Naive thymus-derived CD8-positive, alpha-beta T cell (primary cell): ENCODE results near the gene ST8SIA6. TPM values are rescaled to one million over a fixed set of nuclear protein-coding genes. Genes with fewer than 3 reads are reported as not detected.
A peak's percentile ranks its signal among the peaks of the same experiment; 100 is the strongest.
"Not testable (repeated sequence)": the region's sequence is repeated elsewhere in the genome, so short reads cannot be mapped to it uniquely, and the experiment has no call there.

ENCODE experiments used
- ATAC-seq, 2 donors: fragments of 150-1000 bp; cut with Tn5 transposase in 1 of 2; sonication (Bioruptor Pico), chemical (Tn5 transposase) in 1 of 2; 1 replicate in 1 of 2; 2 replicates in 1 of 2; pipeline ENCODE4 v1.10.0; 2021; ENCODE audit warnings: mild to moderate bottlenecking in 2 of 2, moderate library complexity in 2 of 2
- POLR2A ChIA-PET: fragments of 350-600 bp; sonication (Branson Sonifier 250); formaldehyde crosslinking; loops from one replicate; lab custom pipeline; 2021; ENCODE audit warnings: antibody characterized with exemption; lab: Charles Lee
- DNase-seq, 10 donors: peaks; one replicate each; pipeline versions ENCODE4 v3.0.0 to v3.0.0-alpha.2; 2020 to 2022
- H3K27ac Mint-ChIP-seq, 10 donors: one replicate each; pipeline ENCODE4 v1.8.0; 2020 to 2022; ENCODE audit warnings: mild to moderate bottlenecking in 10 of 10, mixed read lengths in 10 of 10, moderate library complexity in 4 of 10, inconsistent platforms in 1 of 10
- H3K27me3 Mint-ChIP-seq, 5 donors: one replicate each; pipeline ENCODE4 v1.8.0; 2021 to 2022; ENCODE audit warnings: mixed read lengths in 5 of 5
- H3K36me3 Mint-ChIP-seq, 3 donors: one replicate each; pipeline ENCODE4 v1.8.0; 2020 to 2022; ENCODE audit warnings: mixed read lengths in 3 of 3, mild to moderate bottlenecking in 2 of 3, inconsistent platforms in 1 of 3
- H3K4me1 Mint-ChIP-seq, 4 donors: one replicate each; pipeline ENCODE4 v1.8.0; 2021 to 2022; ENCODE audit warnings: mixed read lengths in 4 of 4
- H3K4me3 Mint-ChIP-seq, 10 donors: one replicate each; pipeline ENCODE4 v1.8.0; 2020 to 2022; ENCODE audit warnings: mild to moderate bottlenecking in 10 of 10, mixed read lengths in 10 of 10, moderate library complexity in 6 of 10, inconsistent platforms in 1 of 10
- H3K9me3 Mint-ChIP-seq, 9 donors: one replicate each; pipeline ENCODE4 v1.8.0; 2020 to 2022; ENCODE audit warnings: mixed read lengths in 9 of 9, mild to moderate bottlenecking in 3 of 9, inconsistent platforms in 1 of 9, moderate library complexity in 1 of 9
- polyA plus RNA-seq, 3 donors: library from polyadenylated mRNA; unstranded; fragments of 300-500 nt; fragmentation: Illumina TruSeq; gene quantifications; one replicate each; pipeline ENCODE4 v1.2.3, GENCODE V29; 2021
- total RNA-seq, 8 experiments: library from RNA in 2 of 8; stranded (reverse) in 2 of 8; gene quantifications; one replicate each; pipeline ENCODE4 v1.2.3 and lab custom pipeline; 2021 to 2026

Gene ST8SIA6
- total and polyA plus RNA-seq, 5 experiments from 2014 or later, result 0.33 to 2.4 TPM; not detected in 3

GRCh38 chr10:17403161-17403560 is 51.2 kb downstream of the ST8SIA6 start:
- POLR2A ChIA-PET, result no interaction called here
- no peaks in the 10 kb centered on the region for H3K36me3 Mint-ChIP-seq
- H3K4me1 Mint-ChIP-seq, result no peaks in the 10 kb centered on the region
- ATAC-seq, result no peak
- no peak overlapping the region for H3K4me3 Mint-ChIP-seq
- no peak for DNase-seq
- H3K9me3 Mint-ChIP-seq, result peaks cover 0 to 2% (median 0%) of the 10 kb centered on the region in 9 donors
- peaks cover 0 to 6% (median 0%) of the 10 kb centered on the region in 5 donors for H3K27me3 Mint-ChIP-seq
- no peak overlapping the region for H3K27ac Mint-ChIP-seq

- H3K9me3 Mint-ChIP-seq, POLR2A ChIA-PET, H3K36me3 Mint-ChIP-seq, ATAC-seq, DNase-seq, H3K4me3 Mint-ChIP-seq, H3K27ac Mint-ChIP-seq, H3K27me3 Mint-ChIP-seq, H3K4me1 Mint-ChIP-seq: not testable (repeated sequence)
Measured at GRCh38 chr10:17402040-17402439, 52.4 kb downstream of the ST8SIA6 start.

DNA sequence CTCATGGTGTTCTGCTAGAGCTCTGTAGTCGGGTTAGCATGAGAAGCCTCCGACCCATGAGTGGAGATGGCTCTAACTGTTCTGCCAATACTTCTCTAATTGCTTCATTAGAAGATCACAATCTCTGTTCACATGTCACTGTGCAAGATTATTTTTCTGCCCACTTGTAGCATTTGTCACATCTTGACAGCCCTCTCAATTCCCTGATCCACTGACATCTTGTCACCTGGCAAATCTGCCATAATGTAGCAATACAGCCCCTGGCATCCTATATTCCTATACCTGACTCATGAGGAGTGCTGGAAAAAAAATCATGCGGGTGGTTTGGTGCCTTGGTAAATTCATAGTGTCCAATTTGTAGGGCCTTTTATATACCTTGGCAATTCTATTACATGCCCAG is 58.4 kb downstream of the ST8SIA6 start:
- Mint-ChIP-seq H3K36me3 (no peaks in the 10 kb centered on the region), H3K27ac (no peak overlapping the region), H3K4me3 (no peak overlapping the region), H3K4me1 (peaks cover 3 to 10% (median 4%) of the 10 kb centered on the region in 4 donors), H3K27me3 (peaks cover 8 to 13% (median 10%) of the 10 kb centered on the region in 5 donors), H3K9me3 (no peaks in the 10 kb centered on the region)
- DNase-seq (no peak), ATAC-seq (no peak)
- POLR2A ChIA-PET, result no interaction called here

DNA sequence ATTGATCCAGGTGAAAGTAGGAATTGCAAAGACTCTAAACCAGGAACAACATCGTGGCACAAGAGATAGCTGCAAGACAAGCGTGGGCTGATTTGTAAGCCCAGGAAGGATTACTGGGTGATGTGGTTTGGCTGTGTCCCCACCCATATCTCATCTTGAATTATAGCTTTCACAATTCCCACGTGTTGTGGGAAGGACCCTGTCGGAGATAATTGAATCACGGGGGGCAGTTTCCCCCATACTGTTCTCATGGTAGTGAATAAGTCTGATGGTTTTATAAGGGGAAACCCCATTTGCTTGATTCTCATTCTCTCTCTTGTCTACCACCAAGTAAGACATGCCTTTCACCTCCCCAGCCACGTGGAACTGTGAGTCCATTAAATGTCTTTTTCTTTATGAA is 59.5 kb downstream of the ST8SIA6 start:
- no peak for DNase-seq
- POLR2A ChIA-PET, result no interaction called here
- no peak for ATAC-seq
- Mint-ChIP-seq H3K36me3 (no peaks in the 10 kb centered on the region), H3K27me3 (peaks cover 8 to 13% (median 10%) of the 10 kb centered on the region in 5 donors), H3K4me1 (peaks cover 3 to 10% (median 4%) of the 10 kb centered on the region in 4 donors), H3K9me3 (no peaks in the 10 kb centered on the region), H3K27ac (peak overlapping the region in 1 of 10 donors; percentile 22), H3K4me3 (peak overlapping the region in 1 of 10 donors; percentile 15)

- POLR2A ChIA-PET, result no interaction called here
- no peak for ATAC-seq
- H3K4me1 Mint-ChIP-seq, result no peaks in the 10 kb centered on the region
- no peaks in the 10 kb centered on the region for H3K36me3 Mint-ChIP-seq
- no peak overlapping the region for H3K27ac Mint-ChIP-seq
- peaks cover 0 to 2% (median 0%) of the 10 kb centered on the region in 9 donors for H3K9me3 Mint-ChIP-seq
- H3K27me3 Mint-ChIP-seq, result peaks cover 0 to 3% (median 0%) of the 10 kb centered on the region in 5 donors
- no peak overlapping the region for H3K4me3 Mint-ChIP-seq
- DNase-seq, result no peak
Measured at GRCh38 chr10:17387861-17388503, 66.4 kb downstream of the ST8SIA6 start.

- no peaks in the 10 kb centered on the region for H3K27me3 Mint-ChIP-seq
- no peak for ATAC-seq
- H3K9me3 Mint-ChIP-seq, result peaks cover 0 to 2% (median 0%) of the 10 kb centered on the region in 9 donors
- H3K27ac Mint-ChIP-seq, result peak overlapping the region in 2 of 10 donors; percentile 43 to 76
- no peaks in the 10 kb centered on the region for H3K4me1 Mint-ChIP-seq
- H3K4me3 Mint-ChIP-seq, result no peak overlapping the region
- no peak for DNase-seq
- no peaks in the 10 kb centered on the region for H3K36me3 Mint-ChIP-seq
- POLR2A ChIA-PET, result no interaction called here
Measured at GRCh38 chr10:17386616-17387075, 67.7 kb downstream of the ST8SIA6 start.

- Mint-ChIP-seq H3K4me3 (no peak overlapping the region), H3K27ac (no peak overlapping the region), H3K27me3 (no peaks in the 10 kb centered on the region), H3K4me1 (no peaks in the 10 kb centered on the region), H3K9me3 (peaks cover 0 to 2% (median 0%) of the 10 kb centered on the region in 9 donors), H3K36me3 (no peaks in the 10 kb centered on the region)
- POLR2A ChIA-PET, result no interaction called here
- ATAC-seq (no peak), DNase-seq (no peak)
Measured at GRCh38 chr10:17386021-17386420, 68.4 kb downstream of the ST8SIA6 start.

DNA sequence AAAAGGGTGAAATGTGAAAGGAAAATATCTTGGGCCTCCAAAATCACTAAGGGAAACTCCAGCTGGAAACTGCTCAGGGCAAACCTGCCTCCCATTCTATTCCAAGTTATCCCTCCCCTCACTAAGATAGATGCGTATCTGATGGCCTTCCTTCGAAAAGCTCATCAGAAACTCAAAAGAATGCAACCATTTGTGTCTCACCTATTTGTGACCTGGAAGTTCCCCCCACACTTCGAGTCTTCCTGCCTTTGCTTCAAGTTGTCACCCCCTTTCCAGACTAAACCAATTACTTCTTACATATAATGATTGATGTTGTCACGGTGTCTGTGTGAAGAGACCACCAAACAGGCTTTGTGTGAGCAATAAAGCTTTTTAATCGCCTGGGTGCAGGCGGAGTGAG is 69.3 kb downstream of the ST8SIA6 start:
- POLR2A ChIA-PET, result no interaction called here
- ATAC-seq, result no peak
- Mint-ChIP-seq H3K9me3 (peaks cover 0 to 2% (median 0%) of the 10 kb centered on the region in 9 donors), H3K4me3 (no peak overlapping the region), H3K27me3 (no peaks in the 10 kb centered on the region), H3K36me3 (no peaks in the 10 kb centered on the region), H3K4me1 (peaks cover 0 to 3% (median 0%) of the 10 kb centered on the region in 4 donors), H3K27ac (peak overlapping the region in 2 of 10 donors; percentile 12 to 22)
- DNase-seq, result no peak

GRCh38 chr10:17383801-17384555 is 70.4 kb downstream of the ST8SIA6 start:
- peaks cover 0 to 2% (median 0%) of the 10 kb centered on the region in 5 donors for H3K27me3 Mint-ChIP-seq
- POLR2A ChIA-PET, result no interaction called here

DNA sequence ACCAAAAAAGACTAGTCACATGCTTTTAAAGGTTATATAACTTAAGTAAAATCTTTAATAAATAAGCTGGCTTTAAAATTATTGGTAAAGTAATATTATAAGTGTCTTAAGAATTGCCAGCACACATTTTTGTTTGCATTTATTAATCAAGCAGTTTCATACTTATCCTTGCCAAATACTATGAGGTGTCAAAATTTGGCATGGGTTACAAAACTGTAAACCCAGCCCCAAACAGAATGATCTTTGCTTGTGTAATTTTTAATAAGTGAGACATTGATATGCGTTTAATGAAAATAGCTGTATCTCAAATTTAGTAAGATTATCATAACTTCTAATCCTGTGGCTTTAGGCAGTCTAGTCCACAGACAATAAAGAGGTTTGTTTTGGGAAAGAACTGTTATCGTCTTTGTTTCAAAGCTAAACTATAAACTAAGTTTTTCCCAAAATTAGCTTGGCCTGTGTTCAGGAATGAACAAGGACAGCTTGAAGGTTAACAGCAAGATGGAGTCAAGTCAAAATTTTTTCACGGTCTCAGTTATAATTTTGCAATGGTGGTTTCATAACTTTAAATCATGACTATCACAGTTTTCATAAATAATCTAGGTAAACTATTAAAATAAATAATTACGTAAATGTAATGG is 72.8 kb downstream of the ST8SIA6 start:
- POLR2A ChIA-PET, result no interaction called here
- Mint-ChIP-seq H3K4me3 (no peak overlapping the region), H3K27me3 (peaks cover 0 to 5% (median 0%) of the 10 kb centered on the region in 5 donors), H3K9me3 (peaks cover 0 to 2% (median 0%) of the 10 kb centered on the region in 9 donors), H3K27ac (no peak overlapping the region), H3K4me1 (peaks cover 0 to 3% (median 0%) of the 10 kb centered on the region in 4 donors), H3K36me3 (no peaks in the 10 kb centered on the region)
- DNase-seq (no peak), ATAC-seq (no peak)

More at GRCh38 chr10:17383801-17384555, 70.4 kb downstream of the ST8SIA6 start:
- Mint-ChIP-seq H3K4me3 (no peak overlapping the region), H3K9me3 (peaks cover 0 to 2% (median 0%) of the 10 kb centered on the region in 9 donors), H3K4me1 (peaks cover 0 to 3% (median 0%) of the 10 kb centered on the region in 4 donors), H3K27ac (no peak overlapping the region), H3K36me3 (no peaks in the 10 kb centered on the region)
- no peak for ATAC-seq
- no peak for DNase-seq

- H3K27me3 Mint-ChIP-seq, result peaks cover 0 to 6% (median 4%) of the 10 kb centered on the region in 5 donors
- H3K4me1 Mint-ChIP-seq, result peaks cover 0 to 4% (median 0%) of the 10 kb centered on the region in 4 donors
- H3K4me3 Mint-ChIP-seq, result no peak overlapping the region
- H3K36me3 Mint-ChIP-seq, result no peaks in the 10 kb centered on the region
- H3K9me3 Mint-ChIP-seq, result peaks cover 0 to 2% (median 0%) of the 10 kb centered on the region in 9 donors
- DNase-seq, result no peak
- ATAC-seq, result no peak
- POLR2A ChIA-PET, result no interaction called here
- no peak overlapping the region for H3K27ac Mint-ChIP-seq
Measured at GRCh38 chr10:17380888-17381287, 73.5 kb downstream of the ST8SIA6 start.

GRCh38 chr10:17380016-17380415 is 74.4 kb downstream of the ST8SIA6 start:
- H3K4me3 Mint-ChIP-seq, result no peak overlapping the region
- H3K27me3 Mint-ChIP-seq, result peaks cover 0 to 7% (median 4%) of the 10 kb centered on the region in 5 donors
- ATAC-seq (no peak), DNase-seq (no peak)
- H3K4me1 Mint-ChIP-seq, result peaks cover 0 to 4% (median 0%) of the 10 kb centered on the region in 4 donors
- no peaks in the 10 kb centered on the region for H3K9me3 Mint-ChIP-seq
- POLR2A ChIA-PET, result interaction anchor here (0.6 kb wide), 1 partner anchor 12 kb away, joined by 3 read pairs; no protein-coding TSS in a partner anchor
- H3K27ac Mint-ChIP-seq, result no peak overlapping the region
- no peaks in the 10 kb centered on the region for H3K36me3 Mint-ChIP-seq
